ENCODE measurements around the gene AP1B1. TPM values are rescaled to one million over a fixed set of nuclear protein-coding genes. Genes with fewer than 3 reads are reported as not detected.

AP1B1 gene
- total and polyA plus RNA-seq, 2 experiments from 2014 or later, result 67.4 to 68.2 TPM

DNA sequence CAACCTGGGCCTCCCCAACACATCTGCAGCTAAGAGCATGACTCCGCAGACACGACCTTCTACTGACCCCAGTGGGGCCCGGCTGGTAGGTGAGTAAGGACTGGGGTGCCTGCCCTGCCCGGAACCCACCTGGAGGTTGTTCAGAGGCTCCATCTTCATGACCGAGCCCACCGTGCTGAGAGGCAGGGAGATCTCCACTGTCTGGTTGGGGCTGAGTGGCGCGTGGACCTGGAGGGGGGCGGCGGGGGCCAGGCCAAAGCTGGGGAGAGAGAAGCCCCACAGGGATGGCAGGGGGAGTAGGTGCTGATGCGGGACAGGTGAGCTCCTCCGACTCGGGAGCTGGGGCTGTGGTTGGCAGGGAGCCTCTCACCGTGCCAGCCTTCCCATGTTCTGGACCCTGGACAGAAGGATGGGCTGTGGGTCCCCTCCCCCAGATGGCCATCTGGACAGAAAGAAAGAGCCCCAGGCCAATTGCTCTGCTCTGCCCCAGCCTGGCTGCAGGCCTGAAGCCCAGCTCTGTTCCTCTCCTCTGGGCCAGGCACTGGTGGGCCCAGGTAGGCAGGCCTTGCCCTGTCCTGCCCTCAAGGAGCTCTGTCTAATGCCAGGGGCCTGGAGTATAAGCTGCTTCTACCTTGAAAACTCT is 56.6 kb downstream of the AP1B1 start:
- DNase-seq (ENCODE audit: low read depth in 1 of 2, low spot score in 1 of 2), result no peak
- H3K4me3 ChIP-seq, result no peak overlapping the region
- H3K36me3 ChIP-seq, result peaks cover 8% of the 10 kb centered on the region
- TF ChIP-seq, protein P1, sequence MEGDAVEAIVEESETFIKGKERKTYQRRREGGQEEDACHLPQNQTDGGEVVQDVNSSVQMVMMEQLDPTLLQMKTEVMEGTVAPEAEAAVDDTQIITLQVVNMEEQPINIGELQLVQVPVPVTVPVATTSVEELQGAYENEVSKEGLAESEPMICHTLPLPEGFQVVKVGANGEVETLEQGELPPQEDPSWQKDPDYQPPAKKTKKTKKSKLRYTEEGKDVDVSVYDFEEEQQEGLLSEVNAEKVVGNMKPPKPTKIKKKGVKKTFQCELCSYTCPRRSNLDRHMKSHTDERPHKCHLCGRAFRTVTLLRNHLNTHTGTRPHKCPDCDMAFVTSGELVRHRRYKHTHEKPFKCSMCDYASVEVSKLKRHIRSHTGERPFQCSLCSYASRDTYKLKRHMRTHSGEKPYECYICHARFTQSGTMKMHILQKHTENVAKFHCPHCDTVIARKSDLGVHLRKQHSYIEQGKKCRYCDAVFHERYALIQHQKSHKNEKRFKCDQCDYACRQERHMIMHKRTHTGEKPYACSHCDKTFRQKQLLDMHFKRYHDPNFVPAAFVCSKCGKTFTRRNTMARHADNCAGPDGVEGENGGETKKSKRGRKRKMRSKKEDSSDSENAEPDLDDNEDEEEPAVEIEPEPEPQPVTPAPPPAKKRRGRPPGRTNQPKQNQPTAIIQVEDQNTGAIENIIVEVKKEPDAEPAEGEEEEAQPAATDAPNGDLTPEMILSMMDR (IDR thresholded peaks at IDR 0.05; ENCODE audit: low read depth, low read length), result no peak
- H3K9me3 ChIP-seq (ENCODE audit: low read depth), result no peaks in the 10 kb centered on the region
- H3K4me1 ChIP-seq (ENCODE audit: low read depth), result no peaks in the 10 kb centered on the region
- no peaks in the 10 kb centered on the region for H3K27me3 ChIP-seq
- H3K27ac ChIP-seq, result no peak overlapping the region

DNA sequence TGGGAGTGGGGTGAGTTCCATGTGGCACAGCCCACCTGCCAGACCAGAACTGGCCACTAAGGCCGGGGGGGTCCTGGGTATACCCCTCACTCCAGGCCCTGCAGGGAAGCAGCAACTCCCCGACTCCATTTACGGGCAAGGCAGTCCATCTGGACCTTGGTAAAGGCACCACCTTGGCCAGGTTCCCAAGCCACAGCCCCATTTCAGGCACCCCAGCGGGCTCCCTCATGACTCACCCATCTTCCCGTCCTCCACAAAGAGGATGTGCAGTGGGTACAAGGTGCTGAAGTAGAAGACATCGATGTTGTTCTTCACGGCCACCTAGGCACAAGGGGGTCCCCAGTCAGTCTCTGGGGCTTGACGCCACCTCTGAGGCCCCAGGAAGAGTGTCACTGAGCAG is 57.2 kb downstream of the AP1B1 start:
- TF ChIP-seq, protein P1 (IDR thresholded peaks at IDR 0.05; ENCODE audit: low read depth, low read length), result no peak
- no peaks in the 10 kb centered on the region for H3K27me3 ChIP-seq
- no peak overlapping the region for H3K27ac ChIP-seq
- H3K4me3 ChIP-seq, result no peak overlapping the region
- peaks cover 5% of the 10 kb centered on the region for H3K36me3 ChIP-seq
- H3K9me3 ChIP-seq (ENCODE audit: low read depth), result no peaks in the 10 kb centered on the region
- no peaks in the 10 kb centered on the region for H3K4me1 ChIP-seq (ENCODE audit: low read depth)
- peak in 1 of 2 donors; percentile 25 for DNase-seq (ENCODE audit: low read depth in 1 of 2, low spot score in 1 of 2)

DNA sequence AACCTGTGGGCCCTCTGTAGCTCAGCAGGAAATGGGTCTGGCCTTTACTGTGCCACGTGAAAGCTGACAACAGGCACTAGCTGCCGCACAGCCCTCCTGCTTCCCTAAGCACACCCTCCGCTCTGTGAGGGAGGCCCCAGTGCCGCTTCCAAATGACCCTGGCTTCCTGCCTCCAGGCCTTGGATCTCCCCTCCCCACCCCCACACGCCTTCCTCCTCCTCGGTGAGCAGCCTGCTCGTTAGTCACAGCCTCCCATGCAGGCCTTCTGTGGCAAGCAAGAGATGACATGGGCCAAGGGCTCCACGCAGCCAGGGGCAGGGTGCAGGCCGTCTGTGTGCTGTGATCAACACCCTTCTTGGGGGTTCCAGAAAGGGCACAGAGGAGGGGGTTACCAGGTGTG is 57.6 kb downstream of the AP1B1 start:
- Histone ChIP-seq H3K9me3 (ENCODE audit: low read depth) (no peaks in the 10 kb centered on the region), H3K27ac (no peak overlapping the region), H3K36me3 (peaks cover 4% of the 10 kb centered on the region), H3K4me1 (ENCODE audit: low read depth) (no peaks in the 10 kb centered on the region), H3K27me3 (no peaks in the 10 kb centered on the region), H3K4me3 (no peak overlapping the region)
- TF ChIP-seq, protein P1 (IDR thresholded peaks at IDR 0.05; ENCODE audit: low read depth, low read length), result no peak
- DNase-seq (ENCODE audit: low read depth in 1 of 2, low spot score in 1 of 2), result peak in 1 of 2 donors; percentile 85

DNA sequence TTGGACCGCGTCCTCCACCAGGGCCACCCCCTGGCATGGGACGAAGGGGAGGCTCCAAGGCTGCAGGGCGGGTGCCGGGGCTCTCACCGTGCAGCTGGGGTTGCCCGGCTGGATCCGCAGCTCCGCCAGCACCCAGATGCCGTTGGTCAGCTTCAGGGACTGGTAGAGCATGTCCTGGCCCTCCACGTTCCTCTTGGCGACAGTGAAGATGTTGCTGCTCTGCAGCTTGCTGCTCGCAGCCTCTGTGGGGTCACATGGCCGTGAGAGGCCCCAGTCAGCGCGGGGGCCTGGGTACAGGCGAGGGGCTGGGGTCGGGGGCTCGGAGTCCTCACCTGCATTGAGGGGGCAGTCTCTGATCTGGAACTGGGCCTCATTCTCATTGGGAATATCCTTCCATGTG is 58.1 kb downstream of the AP1B1 start:
- DNase-seq (ENCODE audit: low read depth in 1 of 2, low spot score in 1 of 2), result no peak
- Histone ChIP-seq H3K36me3 (peaks cover 4% of the 10 kb centered on the region), H3K4me1 (ENCODE audit: low read depth) (no peaks in the 10 kb centered on the region), H3K4me3 (no peak overlapping the region), H3K9me3 (ENCODE audit: low read depth) (no peaks in the 10 kb centered on the region), H3K27me3 (no peaks in the 10 kb centered on the region), H3K27ac (no peak overlapping the region)
- TF ChIP-seq, protein P1 (IDR thresholded peaks at IDR 0.05; ENCODE audit: low read depth, low read length), result no peak

DNA sequence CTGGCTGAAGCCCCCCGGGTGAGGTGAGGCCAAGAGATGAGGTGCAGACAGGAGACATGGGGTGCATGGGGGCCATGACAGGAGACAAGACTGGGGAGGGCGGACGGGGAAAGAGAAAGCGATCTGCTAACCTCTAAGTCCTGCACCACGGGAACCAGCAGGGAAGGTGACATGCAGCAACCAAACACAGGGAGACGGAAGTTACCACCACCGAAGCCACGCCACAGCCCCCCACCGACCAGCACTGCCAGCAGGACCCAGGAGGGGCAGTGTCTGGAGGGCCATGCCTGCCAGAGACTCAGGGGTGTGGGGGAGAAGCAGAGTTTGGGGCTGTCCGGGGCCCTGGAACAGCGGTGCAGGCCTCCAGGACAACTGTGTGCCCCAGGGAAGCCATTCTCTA is 58.8 kb downstream of the AP1B1 start:
- H3K9me3 ChIP-seq (ENCODE audit: low read depth), result no peaks in the 10 kb centered on the region
- no peak overlapping the region for H3K4me3 ChIP-seq
- peaks cover 4% of the 10 kb centered on the region for H3K36me3 ChIP-seq
- H3K27me3 ChIP-seq, result no peaks in the 10 kb centered on the region
- no peaks in the 10 kb centered on the region for H3K4me1 ChIP-seq (ENCODE audit: low read depth)
- no peak for DNase-seq (ENCODE audit: low read depth in 1 of 2, low spot score in 1 of 2)
- TF ChIP-seq, protein P1 (IDR thresholded peaks at IDR 0.05; ENCODE audit: low read depth, low read length), result no peak
- no peak overlapping the region for H3K27ac ChIP-seq
